HG02798 (cell line): ENCODE data around the gene ALKBH6.

Source experiments
- ATAC-seq: cut with Tn5 transposase; IDR thresholded peaks from one replicate; pipeline ENCODE4 v1.9.1; 2021; ENCODE audit warnings: mild to moderate bottlenecking; ENCODE audit not compliant: unreplicated experiment, poor library complexity

ALKBH6 gene

GRCh38 chr19:36031308-36031707 lies 17.3 kb upstream of the ALKBH6 start:
- no peak for ATAC-seq

- ATAC-seq: no peak
Observed at GRCh38 chr19:36030264-36031148, 16.5 kb upstream of the ALKBH6 start.

- ATAC-seq: no peak
Observed at GRCh38 chr19:36028313-36029041, 14.5 kb upstream of the ALKBH6 start.

- no peak for ATAC-seq
Observed at GRCh38 chr19:36027696-36028095, 13.7 kb upstream of the ALKBH6 start.

- no peak for ATAC-seq
Observed at GRCh38 chr19:36026091-36026876, 12.3 kb upstream of the ALKBH6 start.

- ATAC-seq: no peak
Observed at GRCh38 chr19:36025541-36025940, 11.5 kb upstream of the ALKBH6 start.

GRCh38 chr19:36023432-36023831 lies 9.4 kb upstream of the ALKBH6 start:
- ATAC-seq: no peak

- no peak for ATAC-seq
Observed at GRCh38 chr19:36019061-36019670, 5.2 kb upstream of the ALKBH6 start.

- ATAC-seq: no peak
Observed at GRCh38 chr19:36013280-36014011, 567 bp downstream of the ALKBH6 start.

GRCh38 chr19:36010402-36010801 lies 3.6 kb downstream of the ALKBH6 start:
- ATAC-seq: no peak

GRCh38 chr19:36009633-36010379 lies 4.2 kb downstream of the ALKBH6 start:
- no peak for ATAC-seq

- no peak for ATAC-seq
Observed at GRCh38 chr19:36009220-36009619, 4.8 kb downstream of the ALKBH6 start.

GRCh38 chr19:36008336-36008978 lies 5.6 kb downstream of the ALKBH6 start, which contains the start of gene SYNE4:
Gene SYNE4 (minus strand): TSS chr19:36008813. CDS start chr19:36008681, 132 bp downstream.
- ATAC-seq: no peak

- no peak for ATAC-seq
Observed at GRCh38 chr19:36006955-36007354, 7.1 kb downstream of the ALKBH6 start.

- no peak for ATAC-seq
Observed at GRCh38 chr19:36003284-36003683, 10.7 kb downstream of the ALKBH6 start.

GRCh38 chr19:36001605-36002004 lies 12.4 kb downstream of the ALKBH6 start:
- no peak for ATAC-seq

GRCh38 chr19:35996777-35997176 lies 17.2 kb downstream of the ALKBH6 start:
- no peak for ATAC-seq
